B cell (primary cell): ENCODE results near the gene LHFPL6. TPM values are rescaled to one million over a fixed set of nuclear protein-coding genes. Genes with fewer than 3 reads are reported as not detected.

Experiments used
- ATAC-seq: fragments of 200-7000 bp; cut with Tn5 transposase; one replicate; pipeline ENCODE4 v1.10.0; 2021; ENCODE audit warnings: low read depth, mild to moderate bottlenecking, moderate number of reproducible peaks, moderate library complexity
- CTCF ChIA-PET: fragments of 350-600 bp; sonication (Branson Sonifier 250); formaldehyde crosslinking; loops from one replicate; lab custom pipeline; 2021; ENCODE audit warnings: antibody characterized with exemption, inconsistent platforms; lab: Charles Lee
- POLR2A ChIA-PET: fragments of 350-600 bp; sonication (Branson Sonifier 250); formaldehyde crosslinking; loops from one replicate; lab custom pipeline; 2021; ENCODE audit warnings: antibody characterized with exemption; lab: Charles Lee
- DNase-seq: peaks from one replicate; pipeline ENCODE4 v3.0.0; 2013
- H2AFZ ChIP-seq: 2 replicates; pipeline ENCODE4 v1.6.1; 2012; ENCODE audit warnings: mild to moderate bottlenecking, low read depth, low read length; ENCODE audit not compliant: insufficient read depth, poor library complexity, severe bottlenecking
- H3K27ac ChIP-seq, 2 donors: 1 replicate in 1 of 2; 2 replicates in 1 of 2; pipeline ENCODE4 v1.5.1; 2012 to 2013; ENCODE audit warnings: low read length in 2 of 2, mild to moderate bottlenecking in 2 of 2, moderate library complexity in 1 of 2
- H3K27me3 ChIP-seq, 4 experiments: fragments of 200-600 bp in 1 of 4; sonication (generic) in 1 of 4; replicated peaks in 1 of 4; 1 replicate in 2 of 4; 2 replicates in 2 of 4; pipeline versions ENCODE4 v1.6.1 to v1.7.0; 2013 to 2016; ENCODE audit warnings: low read length in 3 of 4, mild to moderate bottlenecking in 2 of 4, mixed read lengths in 1 of 4, moderate library complexity in 1 of 4; ENCODE audit not compliant: insufficient read depth in 4 of 4, control insufficient read depth in 3 of 4; ENCODE audit errors: control extremely low read depth in 1 of 4
- H3K36me3 ChIP-seq, 2 experiments: replicated peaks in 1 of 2; 1 replicate in 1 of 2; 2 replicates in 1 of 2; pipeline versions ENCODE4 v1.6.1 to v1.7.1; 2013; ENCODE audit warnings: low read length in 1 of 2; ENCODE audit not compliant: insufficient read depth in 2 of 2, control insufficient read depth in 1 of 2; ENCODE audit errors: control extremely low read depth in 1 of 2, extremely low read depth in 1 of 2
- H3K4me1 ChIP-seq, 2 donors: fragments of 200-600 bp in 1 of 2; sonication (generic) in 1 of 2; 1 replicate in 1 of 2; 2 replicates in 1 of 2; pipeline versions ENCODE4 v1.5.1 to v1.6.1; 2013 to 2017; ENCODE audit warnings: low read length in 2 of 2; ENCODE audit not compliant: control insufficient read depth in 2 of 2, insufficient read depth in 2 of 2
- H3K4me2 ChIP-seq: replicated peaks from 2 replicates; pipeline ENCODE3; 2012; ENCODE audit warnings: mild to moderate bottlenecking, low read depth, low read length; ENCODE audit not compliant: poor library complexity, severe bottlenecking
- H3K4me3 ChIP-seq, 5 experiments: fragments of 200-600 bp in 1 of 5; sonication (generic) in 1 of 5; 1 replicate in 3 of 5; 2 replicates in 2 of 5; pipeline versions ENCODE4 v1.5.1 to v1.7.0; 2011 to 2016; ENCODE audit warnings: low read length in 4 of 5, mild to moderate bottlenecking in 4 of 5, low read depth in 2 of 5, control low read depth in 1 of 5, moderate library complexity in 1 of 5; ENCODE audit not compliant: insufficient read depth in 1 of 5; ENCODE audit errors: control extremely low read depth in 1 of 5, extremely low read depth in 1 of 5
- H3K79me2 ChIP-seq: fragments of 200-600 bp; sonication (generic); one replicate; pipeline ENCODE4 v1.6.0; 2016; ENCODE audit warnings: low read length; ENCODE audit not compliant: control insufficient read depth, insufficient read depth
- H3K9ac ChIP-seq: fragments of 200-600 bp; sonication (generic); 2 replicates; pipeline ENCODE4 v1.6.1; 2017; ENCODE audit warnings: mild to moderate bottlenecking, low read length, moderate library complexity
- H3K9me3 ChIP-seq, 3 donors: one replicate each; pipeline versions ENCODE4 v1.6.1 to v1.7.1; 2013; ENCODE audit warnings: low read length in 2 of 3; ENCODE audit not compliant: control insufficient read depth in 2 of 3, insufficient read depth in 1 of 3; ENCODE audit errors: control extremely low read depth in 1 of 3
- H4K20me1 ChIP-seq: 2 replicates; pipeline ENCODE4 v1.6.0; 2012; ENCODE audit warnings: mild to moderate bottlenecking, low read length; ENCODE audit not compliant: insufficient read depth, control insufficient read depth, poor library complexity, severe bottlenecking
- H3K27ac Mint-ChIP-seq: one replicate; pipeline ENCODE4 v1.8.0; 2021; ENCODE audit warnings: mixed read lengths
- H3K27me3 Mint-ChIP-seq: one replicate; pipeline ENCODE4 v1.8.0; 2021; ENCODE audit warnings: mixed read lengths
- H3K4me1 Mint-ChIP-seq: one replicate; pipeline ENCODE4 v1.8.0; 2021; ENCODE audit warnings: mixed read lengths
- H3K4me3 Mint-ChIP-seq: one replicate; pipeline ENCODE4 v1.8.0; 2021; ENCODE audit warnings: mixed read lengths
- H3K9me3 Mint-ChIP-seq: one replicate; pipeline ENCODE4 v1.8.0; 2022; ENCODE audit warnings: mixed read lengths; ENCODE audit not compliant: insufficient read depth
- EZH2 ChIP-seq: IDR thresholded peaks from 2 replicates; pipeline ENCODE4 v1.6.1; 2012; ENCODE audit warnings: borderline replicate concordance, low read depth, mild to moderate bottlenecking, moderate library complexity, low read length; ENCODE audit not compliant: insufficient read depth, poor library complexity, severe bottlenecking
- WGBS: methylation state at CpG from one replicate; pipeline ENCODE4 v1.1.5; 2013; ENCODE audit warnings: missing lambda C conversion rate; ENCODE audit not compliant: insufficient coverage; 5-methylcytosine and 5-hydroxymethylcytosine counted together
- intact Hi-C: fragments of 100-400 bp; cut with micrococcal nuclease; formaldehyde crosslinking; loops from one replicate; pipeline ENCODE4 v1.10.0; 2022
- polyA plus RNA-seq: library from polyadenylated mRNA; depleted of rRNA; stranded (reverse); fragments of >200 nt; gene quantifications from 2 replicates; pipeline ENCODE4 v1.2.3, GENCODE V29; 2012
- total RNA-seq, 2 donors: library from RNA; stranded (reverse); fragments of 120-200 nt in 1 of 2; gene quantifications; 1 replicate in 1 of 2; 2 replicates in 1 of 2; pipeline versions ENCODE4 v1.2.3 to v1.2.4, GENCODE V29; 2013 to 2022
- TF ChIP-seq, protein P1 (sequence below): fragments of 200-600 bp; IDR thresholded peaks from one replicate; pipeline ENCODE4 v1.8.0; 2022; ENCODE audit warnings: antibody characterized with exemption, mild to moderate bottlenecking

The LHFPL6 gene
- total and polyA plus RNA-seq, 2 donors (not counting 1 experiment from before 2014, with no cell fraction given), result 0.01 TPM; not detected in 1

DNA sequence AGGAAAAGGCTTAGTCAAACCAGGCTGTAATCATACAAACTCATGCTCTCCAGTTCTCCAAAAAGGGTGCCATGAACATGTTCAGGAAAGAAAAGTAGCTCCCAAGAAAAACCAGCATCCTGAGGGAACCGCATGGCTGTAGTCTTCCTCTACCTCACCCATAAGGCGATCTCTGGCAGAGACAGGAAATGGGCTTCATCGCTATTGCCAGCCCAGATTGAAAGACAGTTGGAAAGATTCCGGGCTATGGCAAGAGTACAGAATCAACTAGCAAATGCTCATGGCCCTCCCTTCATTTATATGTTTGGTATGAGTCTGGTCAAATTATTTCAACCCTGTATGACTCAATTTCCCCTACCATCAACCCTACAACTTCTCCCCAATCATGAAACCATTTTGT, 140.1 kb downstream of the LHFPL6 start:
- Mint-ChIP-seq H3K27me3 (no peaks in the 10 kb centered on the region), H3K4me1 (no peaks in the 10 kb centered on the region), H3K27ac (no peak overlapping the region), H3K4me3 (no peak overlapping the region), H3K9me3 (no peaks in the 10 kb centered on the region)
- TF ChIP-seq, protein P1, sequence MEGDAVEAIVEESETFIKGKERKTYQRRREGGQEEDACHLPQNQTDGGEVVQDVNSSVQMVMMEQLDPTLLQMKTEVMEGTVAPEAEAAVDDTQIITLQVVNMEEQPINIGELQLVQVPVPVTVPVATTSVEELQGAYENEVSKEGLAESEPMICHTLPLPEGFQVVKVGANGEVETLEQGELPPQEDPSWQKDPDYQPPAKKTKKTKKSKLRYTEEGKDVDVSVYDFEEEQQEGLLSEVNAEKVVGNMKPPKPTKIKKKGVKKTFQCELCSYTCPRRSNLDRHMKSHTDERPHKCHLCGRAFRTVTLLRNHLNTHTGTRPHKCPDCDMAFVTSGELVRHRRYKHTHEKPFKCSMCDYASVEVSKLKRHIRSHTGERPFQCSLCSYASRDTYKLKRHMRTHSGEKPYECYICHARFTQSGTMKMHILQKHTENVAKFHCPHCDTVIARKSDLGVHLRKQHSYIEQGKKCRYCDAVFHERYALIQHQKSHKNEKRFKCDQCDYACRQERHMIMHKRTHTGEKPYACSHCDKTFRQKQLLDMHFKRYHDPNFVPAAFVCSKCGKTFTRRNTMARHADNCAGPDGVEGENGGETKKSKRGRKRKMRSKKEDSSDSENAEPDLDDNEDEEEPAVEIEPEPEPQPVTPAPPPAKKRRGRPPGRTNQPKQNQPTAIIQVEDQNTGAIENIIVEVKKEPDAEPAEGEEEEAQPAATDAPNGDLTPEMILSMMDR, result no peak
- TF ChIP-seq EZH2, result no peak
- H2AFZ ChIP-seq, result no peak overlapping the region
- intact Hi-C loops, result no loop called here
- POLR2A ChIA-PET, result no interaction called here
- no peaks in the 10 kb centered on the region for H3K36me3 ChIP-seq
- no peak overlapping the region for H3K4me2 ChIP-seq
- ATAC-seq (no peak), DNase-seq (no peak)
- no peaks in the 10 kb centered on the region for H3K4me1 ChIP-seq
- no CpG with 5 or more reads among the region's 4 CpGs for WGBS
- no peaks in the 10 kb centered on the region for H3K27me3 ChIP-seq
- H3K9ac ChIP-seq, result no peak overlapping the region
- H4K20me1 ChIP-seq, result no peaks in the 10 kb centered on the region
- H3K4me3 ChIP-seq, result no peak overlapping the region
- no peak overlapping the region for H3K27ac ChIP-seq
- CTCF ChIA-PET, result no interaction called here
- no peaks in the 10 kb centered on the region for H3K9me3 ChIP-seq
- H3K79me2 ChIP-seq, result no peaks in the 10 kb centered on the region

DNA sequence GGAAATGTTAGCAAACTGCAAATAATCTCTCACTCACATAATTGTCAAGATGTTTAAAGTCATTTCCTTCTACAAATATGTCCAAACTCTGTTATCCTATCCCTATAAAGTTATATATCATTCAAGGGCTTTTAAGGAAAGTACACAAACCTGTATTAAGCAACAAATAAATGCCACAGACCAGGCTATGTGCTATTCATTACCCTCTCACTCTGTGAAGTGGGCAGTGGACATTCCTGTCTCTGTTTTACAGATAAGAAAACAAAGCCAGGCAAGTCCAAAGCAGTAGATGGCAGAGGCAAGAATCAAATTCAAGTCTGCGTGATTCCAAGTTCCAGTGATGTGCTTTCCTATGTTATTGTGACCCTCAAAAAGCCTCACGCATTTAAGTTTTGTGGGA, 140.6 kb downstream of the LHFPL6 start:
- H3K4me1 Mint-ChIP-seq, result no peaks in the 10 kb centered on the region
- H3K4me3 Mint-ChIP-seq, result no peak overlapping the region
- H3K27me3 ChIP-seq, result no peaks in the 10 kb centered on the region
- ATAC-seq (no peak), DNase-seq (no peak)
- H3K27ac ChIP-seq, result no peak overlapping the region
- H3K4me3 ChIP-seq, result no peak overlapping the region
- intact Hi-C loops, result no loop called here
- H3K9me3 Mint-ChIP-seq, result no peaks in the 10 kb centered on the region
- no peaks in the 10 kb centered on the region for H3K27me3 Mint-ChIP-seq
- no peaks in the 10 kb centered on the region for H3K79me2 ChIP-seq
- 100% methylated on average over 2 of the region's 2 CpGs for WGBS
- TF ChIP-seq, protein P1, result no peak
- TF ChIP-seq EZH2, result no peak
- no peak overlapping the region for H3K4me2 ChIP-seq
- no peak overlapping the region for H3K9ac ChIP-seq
- no peaks in the 10 kb centered on the region for H3K36me3 ChIP-seq
- CTCF ChIA-PET, result no interaction called here
- POLR2A ChIA-PET, result no interaction called here
- no peak overlapping the region for H3K27ac Mint-ChIP-seq
- peaks cover 0 to 2% (median 0%) of the 10 kb centered on the region in 3 donors for H3K9me3 ChIP-seq
- no peaks in the 10 kb centered on the region for H3K4me1 ChIP-seq
- no peaks in the 10 kb centered on the region for H4K20me1 ChIP-seq
- H2AFZ ChIP-seq, result no peak overlapping the region
